Mammary epithelial cell (primary cell): ENCODE results near the gene SLC12A5.

Source experiments
- CTCF ChIP-seq, 2 donors: IDR thresholded peaks in 1 of 2; conservative IDR thresholded peaks in 1 of 2; 2 replicates each; pipeline ENCODE4 v1.5.1; 2011 to 2012; ENCODE audit warnings: inconsistent platforms in 2 of 2, low read length in 2 of 2, mild to moderate bottlenecking in 2 of 2, control low read depth in 1 of 2, low read depth in 1 of 2; ENCODE audit not compliant: insufficient read depth in 1 of 2; ENCODE audit errors: extremely low read depth in 1 of 2
- EZH2 ChIP-seq: IDR thresholded peaks from 2 replicates; pipeline ENCODE4 v1.6.1; 2012; ENCODE audit warnings: low read length, inconsistent platforms, borderline replicate concordance

- TF ChIP-seq CTCF (conservative IDR thresholded peaks at IDR 0.05 in 1 of 2, IDR thresholded peaks at IDR 0.05 in 1 of 2; ENCODE audit: extremely low read depth in 1 of 2, insufficient read depth in 1 of 2, low read depth in 1 of 2, low read length in 2 of 2) (no peak), EZH2 (peak; percentile 78)
Measured at GRCh38 chr20:46031701-46032254, 2.8 kb downstream of the SLC12A5 start.
